IgD-negative memory B cell (primary cell): ENCODE measurements around the gene PPP4C. TPM values are rescaled to one million over a fixed set of nuclear protein-coding genes. Genes with fewer than 3 reads are reported as not detected.
"Not testable (repeated sequence)": the region's sequence is repeated elsewhere in the genome, so short reads cannot be mapped to it uniquely, and the experiment has no call there.

ENCODE experiments used
- H3K27ac Mint-ChIP-seq, 3 donors: one replicate each; pipeline ENCODE4 v1.8.0; 2020 to 2022; ENCODE audit warnings: mild to moderate bottlenecking in 3 of 3, mixed read lengths in 3 of 3, moderate library complexity in 1 of 3
- H3K27me3 Mint-ChIP-seq: one replicate; pipeline ENCODE4 v1.8.0; 2021; ENCODE audit warnings: mixed read lengths
- H3K36me3 Mint-ChIP-seq: one replicate; pipeline ENCODE4 v1.8.0; 2020; ENCODE audit warnings: mild to moderate bottlenecking, mixed read lengths
- H3K4me1 Mint-ChIP-seq, 3 donors: one replicate each; pipeline ENCODE4 v1.8.0; 2020 to 2022; ENCODE audit warnings: mixed read lengths in 3 of 3, mild to moderate bottlenecking in 1 of 3
- H3K4me3 Mint-ChIP-seq, 4 donors: one replicate each; pipeline ENCODE4 v1.8.0; 2020 to 2022; ENCODE audit warnings: mild to moderate bottlenecking in 4 of 4, mixed read lengths in 4 of 4, moderate library complexity in 3 of 4
- H3K9me3 Mint-ChIP-seq, 3 donors: one replicate each; pipeline ENCODE4 v1.8.0; 2020 to 2021; ENCODE audit warnings: mixed read lengths in 3 of 3, mild to moderate bottlenecking in 1 of 3
- polyA plus RNA-seq: library from polyadenylated mRNA; unstranded; fragments of 300-500 nt; fragmentation: Illumina TruSeq; gene quantifications from one replicate; pipeline ENCODE4 v1.2.3, GENCODE V29; 2021

Gene PPP4C
- polyA plus RNA-seq, 1 donor from 2014 or later: 187 TPM

- no peaks in the 10 kb centered on the region for H3K27me3 Mint-ChIP-seq
- H3K36me3 Mint-ChIP-seq: peaks cover 7% of the 10 kb centered on the region
- H3K4me1 Mint-ChIP-seq: peaks cover 3 to 7% (median 4%) of the 10 kb centered on the region in 3 donors
- H3K9me3 Mint-ChIP-seq: no peaks in the 10 kb centered on the region
- H3K4me3 Mint-ChIP-seq: peak overlapping the region in 1 of 4 donors; percentile 28
- peak overlapping the region in 1 of 3 donors; percentile 59 for H3K27ac Mint-ChIP-seq
Observed at GRCh38 chr16:30113711-30114333, 38.0 kb downstream of the PPP4C start.

GRCh38 chr16:30114411-30114810, 38.6 kb downstream of the PPP4C start:
- H3K27ac Mint-ChIP-seq: peak overlapping the region in 1 of 3 donors; percentile 59
- no peaks in the 10 kb centered on the region for H3K9me3 Mint-ChIP-seq
- peaks cover 5% of the 10 kb centered on the region for H3K36me3 Mint-ChIP-seq

GRCh38 chr16:30114833-30115232, 39.0 kb downstream of the PPP4C start:
- not testable (repeated sequence) for H3K4me3 Mint-ChIP-seq, H3K4me1 Mint-ChIP-seq, H3K36me3 Mint-ChIP-seq, H3K27me3 Mint-ChIP-seq, H3K9me3 Mint-ChIP-seq
- peak overlapping the region in 1 of 3 donors; percentile 23 for H3K27ac Mint-ChIP-seq

More at GRCh38 chr16:30114411-30114810, 38.6 kb downstream of the PPP4C start:
- H3K27me3 Mint-ChIP-seq: no peaks in the 10 kb centered on the region
- H3K4me3 Mint-ChIP-seq: peak overlapping the region in 2 of 4 donors; percentile 28 to 63
- H3K4me1 Mint-ChIP-seq: peaks cover 3 to 7% (median 4%) of the 10 kb centered on the region in 3 donors

DNA sequence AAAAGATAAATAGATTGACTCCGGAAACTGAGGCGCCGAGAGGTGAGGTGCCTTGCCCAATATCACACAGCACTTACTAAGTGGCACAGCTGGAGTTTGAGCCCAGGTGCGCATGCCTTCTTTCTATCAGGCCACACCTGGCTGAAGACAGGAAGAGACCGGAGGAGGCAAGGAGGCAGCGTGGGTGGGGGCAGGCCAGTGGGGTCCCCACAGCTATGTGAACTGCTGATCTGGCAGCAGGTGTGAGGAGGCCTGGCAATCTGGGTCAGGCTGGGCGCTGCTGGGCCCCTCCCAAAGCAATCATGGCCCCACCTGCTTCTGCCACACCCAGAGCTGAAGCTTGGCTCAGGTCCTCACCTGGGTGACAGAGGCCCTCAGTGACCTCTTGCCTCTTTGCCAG, 39.4 kb downstream of the PPP4C start:
- Mint-ChIP-seq H3K27ac (peak overlapping the region in 1 of 3 donors; percentile 23), H3K9me3 (no peaks in the 10 kb centered on the region), H3K4me1 (peaks cover 4 to 7% (median 6%) of the 10 kb centered on the region in 3 donors), H3K36me3 (peaks cover 5% of the 10 kb centered on the region), H3K4me3 (no peak overlapping the region), H3K27me3 (no peaks in the 10 kb centered on the region)

GRCh38 chr16:30116291-30117207, 40.8 kb downstream of the PPP4C start:
- Mint-ChIP-seq H3K36me3 (peaks cover 1% of the 10 kb centered on the region), H3K4me1 (peaks cover 6 to 7% (median 7%) of the 10 kb centered on the region in 3 donors), H3K27ac (no peak overlapping the region), H3K27me3 (no peaks in the 10 kb centered on the region), H3K9me3 (no peaks in the 10 kb centered on the region), H3K4me3 (no peak overlapping the region)

DNA sequence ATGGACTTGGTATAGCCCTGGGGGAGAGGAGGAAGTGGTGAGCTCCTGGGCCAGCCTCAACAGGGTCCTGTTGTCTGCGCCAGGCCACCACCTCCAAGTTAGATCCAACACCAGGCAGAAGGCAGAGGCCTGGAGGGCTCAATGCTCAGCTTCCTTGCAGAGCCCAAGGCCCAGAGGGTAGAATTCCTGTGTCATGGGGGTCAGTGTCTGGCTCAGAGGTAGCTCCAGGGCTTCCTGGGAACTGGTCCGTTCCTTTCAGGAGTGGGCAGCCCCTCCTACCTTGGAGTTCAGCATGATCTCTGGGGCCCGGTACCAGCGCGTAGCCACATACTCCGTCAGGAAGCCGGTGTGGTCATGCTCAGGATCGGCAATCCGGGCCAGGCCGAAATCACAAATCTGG, 42.0 kb downstream of the PPP4C start:
- no peaks in the 10 kb centered on the region for H3K27me3 Mint-ChIP-seq
- peaks cover 1% of the 10 kb centered on the region for H3K36me3 Mint-ChIP-seq
- peaks cover 7 to 11% (median 10%) of the 10 kb centered on the region in 3 donors for H3K4me1 Mint-ChIP-seq
- H3K27ac Mint-ChIP-seq: no peak overlapping the region
- no peak overlapping the region for H3K4me3 Mint-ChIP-seq
- no peaks in the 10 kb centered on the region for H3K9me3 Mint-ChIP-seq

- Mint-ChIP-seq H3K36me3 (no peaks in the 10 kb centered on the region), H3K27ac (peak overlapping the region in 2 of 3 donors; percentile 33 to 63), H3K9me3 (no peaks in the 10 kb centered on the region), H3K27me3 (no peaks in the 10 kb centered on the region), H3K4me3 (peak overlapping the region in 2 of 4 donors; percentile 38 to 78), H3K4me1 (peaks cover 7 to 15% (median 11%) of the 10 kb centered on the region in 3 donors)
Observed at GRCh38 chr16:30119428-30119827, 43.6 kb downstream of the PPP4C start.

GRCh38 chr16:30120340-30121105, 44.7 kb downstream of the PPP4C start:
- Mint-ChIP-seq H3K9me3 (no peaks in the 10 kb centered on the region), H3K4me3 (peak overlapping the region in 2 of 4 donors; percentile 21 to 78), H3K36me3 (no peaks in the 10 kb centered on the region), H3K27me3 (no peaks in the 10 kb centered on the region), H3K27ac (peak overlapping the region in 2 of 3 donors; percentile 39 to 70), H3K4me1 (peaks cover 0 to 11% (median 8%) of the 10 kb centered on the region in 3 donors)

GRCh38 chr16:30121741-30122571, 46.2 kb downstream of the PPP4C start:
- Mint-ChIP-seq H3K27me3 (no peaks in the 10 kb centered on the region), H3K9me3 (no peaks in the 10 kb centered on the region), H3K27ac (peak overlapping the region; percentile 39 to 85 (median 59)), H3K4me3 (peak overlapping the region; percentile 78 to 95 (median 80)), H3K36me3 (no peaks in the 10 kb centered on the region), H3K4me1 (peaks cover 0 to 11% (median 10%) of the 10 kb centered on the region in 3 donors)

GRCh38 chr16:30122604-30123160, 46.9 kb downstream of the PPP4C start:
- no peaks in the 10 kb centered on the region for H3K36me3 Mint-ChIP-seq
- peak overlapping the region; percentile 83 to 95 (median 92) for H3K4me3 Mint-ChIP-seq
- H3K27ac Mint-ChIP-seq: peak overlapping the region; percentile 60 to 85 (median 84)
- no peaks in the 10 kb centered on the region for H3K27me3 Mint-ChIP-seq
- H3K9me3 Mint-ChIP-seq: no peaks in the 10 kb centered on the region
- peaks cover 0 to 12% (median 11%) of the 10 kb centered on the region in 3 donors for H3K4me1 Mint-ChIP-seq

GRCh38 chr16:30124985-30125379, 49.2 kb downstream of the PPP4C start:
- no peak overlapping the region for H3K4me3 Mint-ChIP-seq
- H3K36me3 Mint-ChIP-seq: no peaks in the 10 kb centered on the region
- no peaks in the 10 kb centered on the region for H3K9me3 Mint-ChIP-seq
- peak overlapping the region in 1 of 3 donors; percentile 40 for H3K27ac Mint-ChIP-seq
- H3K27me3 Mint-ChIP-seq: no peaks in the 10 kb centered on the region
- H3K4me1 Mint-ChIP-seq: peaks cover 0 to 11% (median 11%) of the 10 kb centered on the region in 3 donors

- not testable (repeated sequence) for H3K9me3 Mint-ChIP-seq, H3K27me3 Mint-ChIP-seq, H3K27ac Mint-ChIP-seq, H3K36me3 Mint-ChIP-seq, H3K4me3 Mint-ChIP-seq
- peaks cover 0 to 11% (median 9%) of the 10 kb centered on the region in 3 donors for H3K4me1 Mint-ChIP-seq
Observed at GRCh38 chr16:30125690-30126089, 49.9 kb downstream of the PPP4C start.

GRCh38 chr16:30127993-30128392, 52.2 kb downstream of the PPP4C start:
- Mint-ChIP-seq H3K27me3 (no peaks in the 10 kb centered on the region), H3K4me1 (peaks cover 0 to 7% (median 7%) of the 10 kb centered on the region in 3 donors), H3K36me3 (no peaks in the 10 kb centered on the region), H3K4me3 (no peak overlapping the region), H3K27ac (no peak overlapping the region), H3K9me3 (no peaks in the 10 kb centered on the region)
